Medulla oblongata (tissue), 1 donor: ENCODE data around the gene RAB3C.

Experiments used
- DNase-seq: peaks from one replicate; pipeline ENCODE4 v3.0.0-alpha.2; 2015; ENCODE audit errors: extremely low spot score

RAB3C gene

GRCh38 chr5:58825899-58826298, 243.0 kb downstream of the RAB3C start:
- no peak for DNase-seq

- no peak for DNase-seq
Observed at GRCh38 chr5:58827463-58827862, 244.6 kb downstream of the RAB3C start.

- DNase-seq, result no peak
Observed at GRCh38 chr5:58828258-58828657, 245.4 kb downstream of the RAB3C start.

- no peak for DNase-seq
Observed at GRCh38 chr5:58834242-58835225, 251.7 kb downstream of the RAB3C start.

- no peak for DNase-seq
Observed at GRCh38 chr5:58836351-58836750, 253.5 kb downstream of the RAB3C start.

- no peak for DNase-seq
Observed at GRCh38 chr5:58838729-58839128, 255.9 kb downstream of the RAB3C start.

- no peak for DNase-seq
Observed at GRCh38 chr5:58842852-58843251, 260.0 kb downstream of the RAB3C start.

- no peak for DNase-seq
Observed at GRCh38 chr5:58844395-58844794, 261.5 kb downstream of the RAB3C start.

GRCh38 chr5:58847041-58847440, 264.2 kb downstream of the RAB3C start:
- DNase-seq, result no peak

GRCh38 chr5:58849223-58849622, 266.3 kb downstream of the RAB3C start:
- no peak for DNase-seq

GRCh38 chr5:58849921-58850667, 267.2 kb downstream of the RAB3C start:
- peak; percentile 60 for DNase-seq

GRCh38 chr5:58851153-58851552, 268.3 kb downstream of the RAB3C start:
- DNase-seq, result no peak

GRCh38 chr5:58851571-58851970, 268.7 kb downstream of the RAB3C start:
- DNase-seq, result no peak

- DNase-seq, result no peak
Observed at GRCh38 chr5:58852566-58852965, 269.7 kb downstream of the RAB3C start.

- DNase-seq, result no peak
Observed at GRCh38 chr5:58854441-58854840, 271.6 kb downstream of the RAB3C start.

- no peak for DNase-seq
Observed at GRCh38 chr5:58855851-58856739, 273.2 kb downstream of the RAB3C start.

- DNase-seq, result no peak
Observed at GRCh38 chr5:58857609-58858008, 274.7 kb downstream of the RAB3C start.

- no peak for DNase-seq
Observed at GRCh38 chr5:58860680-58861079, 277.8 kb downstream of the RAB3C start.

GRCh38 chr5:58868931-58869330, 286.1 kb downstream of the RAB3C start:
- no peak for DNase-seq

GRCh38 chr5:58871648-58872242, 288.9 kb downstream of the RAB3C start:
- peak; percentile 52 for DNase-seq

GRCh38 chr5:58872670-58873273, 289.9 kb downstream of the RAB3C start:
- no peak for DNase-seq
